COLO829 (cell line): ENCODE measurements around the gene ATG9B.

Experiments used
- DNase-seq: peaks from one replicate; pipeline ENCODE4 v3.0.0; 2012; ENCODE audit warnings: low spot score

ATG9B gene

GRCh38 chr7:151024435-151025056 lies at the start of gene ATG9B:
Gene ATG9B, minus strand, starts transcription at chr7:151024494. Its CDS starts 71 bp downstream, at chr7:151024423.
- DNase-seq: no peak

GRCh38 chr7:151073990-151074389 lies 49.7 kb upstream of the ATG9B start:
- no peak for DNase-seq

DNA sequence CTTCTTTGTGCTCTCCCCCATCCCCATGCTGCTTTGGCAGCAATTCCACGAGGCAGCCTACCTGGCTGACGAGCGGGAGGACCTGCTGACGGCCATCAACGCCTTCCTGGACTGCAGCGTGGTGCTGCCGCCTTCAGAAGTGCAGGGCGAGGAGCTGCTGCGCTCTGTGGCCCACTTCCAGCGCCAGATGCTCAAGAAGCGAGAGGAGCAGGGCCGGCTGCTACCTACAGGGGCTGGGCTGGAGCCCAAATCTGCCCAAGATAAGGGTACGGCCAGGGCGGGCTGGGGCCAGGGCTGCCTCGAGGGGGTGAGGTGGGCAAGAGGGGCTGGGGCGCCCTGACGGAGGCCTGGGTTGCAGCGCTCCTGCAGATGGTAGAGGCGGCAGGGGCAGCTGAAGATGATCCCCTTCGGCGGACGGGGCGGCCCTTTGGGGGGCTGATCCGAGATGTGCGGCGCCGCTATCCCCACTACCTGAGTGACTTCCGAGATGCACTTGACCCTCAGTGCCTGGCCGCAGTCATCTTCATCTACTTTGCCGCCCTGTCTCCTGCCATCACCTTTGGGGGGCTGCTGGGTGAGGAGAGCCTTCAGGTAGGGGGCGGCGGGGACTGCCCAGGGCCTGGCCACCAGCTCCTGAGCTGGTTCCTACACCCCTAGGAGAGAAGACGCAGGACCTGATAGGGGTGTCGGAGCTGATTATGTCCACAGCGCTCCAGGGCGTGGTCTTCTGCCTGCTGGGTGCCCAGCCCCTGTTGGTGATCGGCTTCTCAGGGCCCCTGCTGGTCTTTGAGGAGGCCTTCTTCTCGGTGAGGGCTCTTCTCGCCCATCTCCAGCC lies 47.0 kb upstream of the ATG9B start:
- DNase-seq: no peak

DNA sequence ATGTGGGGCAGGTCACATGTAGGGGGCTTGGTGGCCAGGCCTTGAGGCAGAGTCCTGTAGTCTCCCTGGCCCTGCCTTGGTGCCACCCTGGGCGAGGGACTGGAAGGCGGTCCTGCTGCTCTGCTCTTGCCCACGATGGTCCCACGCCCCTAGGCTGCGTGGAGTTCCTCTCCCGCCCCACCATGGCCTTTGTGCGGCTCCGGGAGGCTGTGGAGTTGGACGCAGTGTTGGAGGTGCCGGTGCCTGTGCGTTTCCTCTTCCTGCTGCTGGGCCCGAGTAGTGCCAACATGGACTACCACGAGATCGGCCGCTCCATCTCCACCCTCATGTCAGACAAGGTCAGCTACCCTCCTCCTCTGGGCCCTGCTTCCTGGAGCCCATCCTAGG lies 46.3 kb upstream of the ATG9B start:
- no peak for DNase-seq

DNA sequence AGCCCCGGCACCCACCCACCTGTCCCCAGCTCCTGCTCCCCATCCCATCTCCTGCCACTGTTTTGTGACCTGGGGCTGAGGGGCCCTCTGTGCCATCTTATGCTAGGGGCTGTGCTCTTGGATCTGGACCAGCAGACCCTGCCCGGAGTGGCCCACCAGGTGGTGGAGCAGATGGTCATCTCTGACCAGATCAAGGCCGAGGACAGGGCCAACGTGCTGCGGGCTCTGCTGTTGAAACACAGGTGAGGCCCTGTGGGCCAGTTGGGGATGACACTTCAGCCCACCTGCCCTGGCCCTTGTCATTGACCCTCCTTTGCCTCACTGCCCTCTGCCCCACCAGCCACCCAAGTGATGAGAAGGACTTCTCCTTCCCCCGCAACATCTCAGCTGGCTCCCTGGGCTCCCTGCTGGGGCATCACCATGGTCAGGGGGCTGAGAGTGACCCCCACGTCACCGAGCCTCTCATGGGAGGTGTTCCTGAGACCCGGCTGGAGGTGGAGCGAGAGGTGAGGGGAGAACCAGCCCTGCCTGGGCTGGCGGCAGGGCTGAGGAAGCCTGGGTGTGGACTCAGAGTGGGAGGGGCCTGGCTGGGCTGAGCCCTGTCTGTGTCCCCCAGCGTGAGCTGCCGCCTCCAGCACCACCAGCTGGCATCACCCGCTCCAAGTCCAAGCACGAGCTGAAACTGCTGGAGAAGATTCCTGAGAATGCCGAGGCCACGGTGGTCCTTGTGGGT lies 45.7 kb upstream of the ATG9B start:
- no peak for DNase-seq

DNA sequence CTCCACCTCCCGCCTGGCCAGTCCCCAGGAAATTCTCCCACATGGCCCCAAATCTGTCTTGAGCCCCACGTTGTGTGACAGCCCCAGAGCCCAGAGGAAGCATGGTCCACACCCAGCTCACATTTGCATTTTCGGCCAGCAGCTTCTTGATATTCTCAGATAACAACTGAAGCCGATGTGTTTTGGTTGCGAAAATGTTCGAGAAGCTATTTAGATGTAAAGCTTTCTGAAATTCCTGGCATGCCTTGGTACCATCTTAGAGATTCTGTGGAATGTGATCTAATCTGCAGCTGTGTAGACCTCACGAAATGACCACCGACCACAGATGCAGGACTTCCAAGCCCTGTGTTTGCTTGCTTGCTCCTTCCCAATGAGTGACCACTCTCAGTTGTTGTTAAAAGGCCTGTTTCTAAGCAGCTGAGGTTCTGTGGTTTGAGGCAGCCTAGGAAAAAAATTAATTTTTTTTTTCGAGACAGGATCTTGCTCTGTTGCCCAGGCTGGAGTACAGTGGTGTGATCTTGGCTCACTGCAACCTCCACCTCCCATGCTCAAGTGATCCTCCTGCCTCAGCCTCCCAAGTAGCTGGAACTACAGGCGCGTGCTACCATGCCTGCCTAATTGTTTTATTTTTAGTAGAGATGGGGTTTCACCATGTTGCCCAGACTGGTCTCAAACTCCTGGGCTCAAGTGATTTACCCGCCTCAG lies 43.9 kb upstream of the ATG9B start:
- no peak for DNase-seq

DNA sequence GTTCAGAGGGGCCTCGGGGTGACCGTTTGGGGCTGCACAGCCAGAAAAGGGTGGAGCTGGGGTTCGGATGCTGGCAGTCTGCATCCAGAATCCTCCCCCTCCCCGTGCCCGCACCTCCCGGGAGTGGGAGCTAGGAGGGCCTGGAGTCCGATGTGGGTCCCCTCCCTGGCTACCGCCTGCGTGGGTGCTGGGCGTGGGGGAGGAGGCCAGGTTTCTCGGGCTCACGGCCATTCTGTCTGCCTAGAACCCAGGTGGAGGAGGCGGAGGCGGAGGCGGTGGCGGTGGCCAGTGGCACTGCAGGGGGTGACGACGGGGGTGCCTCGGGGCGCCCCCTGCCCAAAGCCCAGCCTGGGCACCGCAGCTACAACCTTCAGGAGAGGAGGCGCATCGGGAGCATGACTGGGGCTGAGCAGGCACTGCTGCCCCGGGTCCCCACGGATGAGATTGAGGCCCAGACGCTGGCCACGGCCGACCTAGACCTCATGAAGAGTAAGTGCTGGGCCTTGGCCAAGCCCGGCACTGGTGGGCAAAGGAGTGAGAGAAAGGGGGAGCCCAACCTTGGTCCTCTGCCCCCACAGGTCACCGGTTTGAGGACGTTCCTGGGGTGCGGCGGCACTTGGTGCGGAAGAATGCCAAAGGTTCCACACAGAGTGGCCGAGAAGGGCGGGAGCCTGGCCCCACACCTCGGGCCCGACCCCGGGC lies 42.1 kb upstream of the ATG9B start:
- no peak for DNase-seq

DNA sequence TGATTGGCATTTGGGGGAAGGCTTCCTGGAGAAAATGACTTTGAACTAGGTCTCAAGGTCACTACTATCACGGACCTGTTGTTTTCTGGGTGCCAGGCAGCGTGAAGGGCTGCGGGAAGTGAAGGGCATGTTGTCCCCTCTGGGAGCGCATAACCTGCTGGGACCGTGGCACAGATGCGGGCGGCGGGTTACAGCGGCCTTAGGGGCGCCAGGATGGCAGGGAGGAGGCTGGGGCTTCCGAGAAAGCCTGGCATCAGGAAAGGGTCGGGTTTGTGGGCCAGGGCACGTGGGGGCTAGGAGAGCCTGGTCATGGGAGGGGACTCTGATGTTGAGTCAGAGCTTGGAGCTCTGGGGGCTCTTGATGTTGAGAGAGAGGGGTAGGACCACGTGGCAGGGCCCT lies 41.2 kb upstream of the ATG9B start:
- no peak for DNase-seq

- DNase-seq: no peak
These were observed 40.7 kb upstream of the ATG9B start for GRCh38 chr7:151064993-151065392.

DNA sequence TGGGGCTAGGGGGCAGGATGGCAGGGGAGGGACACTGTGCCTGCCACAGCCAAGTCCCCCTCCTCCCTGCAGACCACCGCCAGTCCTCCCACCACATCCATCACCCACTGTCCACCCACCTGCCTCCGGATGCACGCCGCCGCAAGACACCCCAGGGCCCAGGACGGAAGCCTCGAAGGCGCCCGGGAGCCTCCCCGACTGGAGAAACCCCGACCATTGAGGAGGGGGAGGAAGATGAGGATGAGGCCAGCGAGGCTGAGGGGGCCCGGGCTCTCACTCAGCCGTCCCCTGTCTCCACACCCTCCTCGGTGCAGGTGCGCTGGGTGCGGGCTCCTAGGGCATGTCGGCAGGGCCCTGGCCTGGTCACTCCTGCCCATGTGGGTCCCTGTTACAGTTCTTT lies 40.2 kb upstream of the ATG9B start:
- DNase-seq: no peak

GRCh38 chr7:151063212-151063561 lies 38.9 kb upstream of the ATG9B start:
- DNase-seq: no peak

DNA sequence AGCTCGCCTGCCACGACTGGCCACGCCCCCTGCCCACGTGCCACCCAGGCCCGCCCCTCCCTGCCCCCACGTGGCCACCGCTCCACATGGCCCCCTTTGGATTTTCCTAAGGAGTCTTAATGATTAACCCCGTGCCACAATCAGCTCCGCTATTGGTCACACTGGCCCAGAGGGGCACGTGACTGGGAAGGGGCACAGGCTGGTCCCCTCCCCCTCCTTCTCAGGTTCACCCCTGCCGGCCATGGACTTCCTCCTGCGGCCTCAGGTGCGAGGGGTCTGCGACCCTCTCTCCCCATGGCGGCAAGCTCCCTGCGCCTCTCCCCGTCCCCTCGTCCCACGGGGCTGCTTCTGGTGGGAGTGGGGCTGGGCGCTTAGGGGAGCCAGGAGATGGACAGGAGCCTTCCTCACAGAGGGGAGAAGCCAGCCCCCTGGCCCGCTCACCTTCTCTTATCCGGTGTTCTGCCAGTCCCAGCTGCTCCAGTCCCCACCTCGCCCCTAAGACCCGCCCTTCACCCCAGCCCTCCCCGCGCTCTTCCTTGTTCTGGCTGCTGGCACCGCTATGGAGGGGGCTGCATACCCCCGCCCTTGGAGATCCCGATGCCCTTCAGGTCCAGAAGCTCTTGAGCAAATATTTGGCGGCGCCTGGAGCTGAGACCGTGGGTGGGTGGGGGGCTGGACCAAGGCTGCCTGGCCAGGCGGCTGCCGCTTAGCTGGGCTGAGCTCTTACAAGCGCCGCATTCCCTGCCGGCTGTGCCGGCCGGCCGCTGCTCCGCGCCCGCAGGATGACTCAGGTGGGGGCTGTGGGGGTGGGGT lies 38.3 kb upstream of the ATG9B start:
- DNase-seq: peak; percentile 69

DNA sequence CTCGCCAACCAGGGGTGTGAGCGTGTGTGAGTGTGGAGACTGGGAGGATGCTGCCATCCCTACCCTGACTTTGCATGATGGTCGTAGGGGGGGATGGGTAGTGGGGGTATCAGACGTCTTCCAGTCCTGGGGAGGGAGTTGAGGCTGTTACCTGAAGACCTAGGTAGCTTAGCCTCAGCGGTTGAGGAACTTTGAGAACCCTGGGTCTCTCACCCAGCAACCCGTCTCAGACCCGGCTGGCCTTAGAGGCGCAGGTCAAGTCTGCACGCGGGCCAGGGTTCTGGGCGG lies 37.8 kb upstream of the ATG9B start:
- no peak for DNase-seq

DNA sequence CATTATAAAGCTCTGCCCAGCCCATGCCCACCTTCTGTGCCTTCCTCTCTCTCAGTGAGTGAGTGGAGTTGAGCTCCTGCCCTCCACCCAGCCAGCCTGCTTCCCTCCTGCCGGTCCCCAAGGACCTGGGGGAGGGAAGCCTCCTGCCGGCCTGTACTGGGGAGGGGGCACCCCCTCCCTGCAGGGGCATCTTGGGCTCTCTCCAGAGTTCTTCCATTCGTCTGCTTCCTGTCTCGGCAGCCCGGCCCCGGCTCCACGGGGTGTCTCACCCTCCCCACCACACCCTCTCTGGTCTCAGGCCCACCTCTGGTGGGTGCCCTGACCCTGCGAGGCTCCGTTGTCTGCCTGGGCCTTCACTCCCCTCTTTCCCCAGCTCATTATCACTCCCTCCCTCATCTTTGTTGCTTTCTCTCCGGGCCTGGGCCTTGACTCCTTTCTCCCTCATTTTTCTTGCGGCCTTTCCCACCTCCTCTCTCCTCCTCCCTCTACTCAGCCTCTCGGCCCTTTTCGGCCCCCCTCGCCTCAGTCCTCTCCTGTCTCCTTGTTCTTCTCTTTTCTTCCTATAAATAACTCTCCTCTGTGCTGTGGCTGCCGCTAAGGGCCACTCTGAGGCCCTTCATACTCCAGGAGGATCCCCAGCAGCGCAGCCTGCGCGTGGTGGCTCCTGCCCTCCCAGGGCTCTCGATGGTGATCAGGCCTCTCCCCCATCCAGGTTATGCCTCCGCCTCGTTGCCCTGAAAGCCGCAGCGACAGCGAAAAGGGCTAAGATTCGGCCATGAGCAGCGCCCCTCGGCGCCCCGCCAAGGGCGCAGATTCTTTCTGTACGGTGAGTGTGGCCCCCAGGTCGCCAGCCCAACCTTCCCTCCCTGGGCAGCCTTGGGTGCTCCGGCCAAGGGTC lies 37.2 kb upstream of the ATG9B start:
- DNase-seq: no peak

- no peak for DNase-seq
These were observed 36.3 kb upstream of the ATG9B start for GRCh38 chr7:151060416-151061212.

GRCh38 chr7:151060113-151060415 lies 35.8 kb upstream of the ATG9B start:
- no peak for DNase-seq

GRCh38 chr7:151059367-151060112 lies 35.2 kb upstream of the ATG9B start, which contains the start of gene SLC4A2:
Gene SLC4A2, plus strand, starts transcription at chr7:151059589. Its CDS starts 2,399 bp downstream, at chr7:151061988.
- no peak for DNase-seq

DNA sequence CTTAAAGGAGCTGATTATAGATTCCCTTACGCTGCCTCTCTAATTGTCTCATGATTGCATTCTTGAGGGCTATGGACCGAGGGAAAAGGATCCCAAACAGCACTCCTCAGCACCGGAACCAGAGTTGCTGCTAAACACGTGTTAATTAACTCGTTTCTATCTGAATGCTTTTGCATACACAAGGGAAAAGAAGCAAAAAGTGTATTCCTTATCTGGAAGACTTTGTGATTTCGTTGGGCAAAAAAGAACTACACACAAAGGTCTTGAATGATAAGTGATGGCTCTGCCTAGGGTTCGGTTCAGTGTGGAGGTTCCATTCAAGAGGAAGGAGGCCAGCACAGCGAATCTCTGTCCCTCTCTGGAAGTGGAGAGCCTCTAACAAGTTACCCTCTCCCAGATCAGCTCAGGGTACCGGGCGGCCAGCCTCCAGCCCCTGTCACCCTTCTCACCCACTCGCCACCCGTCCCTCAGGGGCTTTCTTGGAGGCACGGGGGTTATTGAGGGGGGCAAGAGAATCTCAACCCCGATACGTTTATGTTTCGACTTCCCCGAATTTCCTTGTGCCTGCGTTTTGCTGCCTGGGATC lies 34.6 kb upstream of the ATG9B start:
- no peak for DNase-seq
